Kidney epithelial cell (primary cell): ENCODE results near the gene UPP2. TPM values are rescaled to one million over a fixed set of nuclear protein-coding genes. Genes with fewer than 3 reads are reported as not detected.

Experiments
- DNase-seq: peaks from one replicate; pipeline ENCODE4 v3.0.0-alpha.2; 2010; ENCODE audit warnings: low read depth
- H3K27me3 ChIP-seq: 2 replicates; pipeline ENCODE4 v1.6.0; 2011; ENCODE audit warnings: low read length; ENCODE audit not compliant: control insufficient read depth, insufficient read depth
- H3K36me3 ChIP-seq: 2 replicates; pipeline ENCODE4 v1.5.1; 2011; ENCODE audit warnings: low read length; ENCODE audit not compliant: control insufficient read depth, insufficient read depth
- H3K4me3 ChIP-seq: 2 replicates; pipeline ENCODE4 v1.5.1; 2011; ENCODE audit warnings: low read depth, mild to moderate bottlenecking, control low read depth, low read length
- CTCF ChIP-seq: IDR thresholded peaks from 2 replicates; pipeline ENCODE4 v1.5.1; 2011; ENCODE audit warnings: mild to moderate bottlenecking, moderate library complexity, low read length, control low read depth, inconsistent platforms; ENCODE audit not compliant: insufficient read depth, poor library complexity, severe bottlenecking
- total RNA-seq: library from RNA; depleted of rRNA; stranded (reverse); fragments of >200 nt; gene quantifications from 2 replicates; pipeline ENCODE4 v1.2.3, GENCODE V29; 2015

Gene UPP2
- total RNA-seq, 1 donor from 2014 or later: not detected

GRCh38 chr2:158174495-158174894, 72.8 kb downstream of the UPP2 start:
- no peak overlapping the region for H3K4me3 ChIP-seq
- DNase-seq: no peak
- no peaks in the 10 kb centered on the region for H3K36me3 ChIP-seq
- no peaks in the 10 kb centered on the region for H3K27me3 ChIP-seq
- TF ChIP-seq CTCF: no peak

- Histone ChIP-seq H3K27me3 (no peaks in the 10 kb centered on the region), H3K4me3 (no peak overlapping the region)
- no peak for TF ChIP-seq CTCF
Observed at GRCh38 chr2:158174956-158175355, 73.3 kb downstream of the UPP2 start.

GRCh38 chr2:158178646-158179045, 77.0 kb downstream of the UPP2 start:
- H3K36me3 ChIP-seq: no peaks in the 10 kb centered on the region
- DNase-seq: no peak
- TF ChIP-seq CTCF: no peak

More at GRCh38 chr2:158174956-158175355, 73.3 kb downstream of the UPP2 start:
- H3K36me3 ChIP-seq: no peaks in the 10 kb centered on the region
- no peak for DNase-seq

GRCh38 chr2:158179660-158180059, 78.0 kb downstream of the UPP2 start:
- Histone ChIP-seq H3K4me3 (no peak overlapping the region), H3K27me3 (no peaks in the 10 kb centered on the region), H3K36me3 (no peaks in the 10 kb centered on the region)
- no peak for DNase-seq
- no peak for TF ChIP-seq CTCF

More at GRCh38 chr2:158178646-158179045, 77.0 kb downstream of the UPP2 start:
- no peaks in the 10 kb centered on the region for H3K27me3 ChIP-seq
- H3K4me3 ChIP-seq: no peak overlapping the region

- H3K36me3 ChIP-seq: no peaks in the 10 kb centered on the region
- no peak for DNase-seq
- TF ChIP-seq CTCF: no peak
Observed at GRCh38 chr2:158181171-158181570, 79.5 kb downstream of the UPP2 start.

GRCh38 chr2:158182676-158183295, 81.1 kb downstream of the UPP2 start:
- H3K4me3 ChIP-seq: no peak overlapping the region
- DNase-seq: no peak
- TF ChIP-seq CTCF: no peak

More at GRCh38 chr2:158181171-158181570, 79.5 kb downstream of the UPP2 start:
- Histone ChIP-seq H3K4me3 (no peak overlapping the region), H3K27me3 (no peaks in the 10 kb centered on the region)

More at GRCh38 chr2:158182676-158183295, 81.1 kb downstream of the UPP2 start:
- H3K36me3 ChIP-seq: no peaks in the 10 kb centered on the region
- no peaks in the 10 kb centered on the region for H3K27me3 ChIP-seq
